Measurements from ENCODE around the gene RNU5B-1. TPM values are rescaled to one million over a fixed set of nuclear protein-coding genes. Genes with fewer than 3 reads are reported as not detected.

The RNU5B-1 gene
- polyA plus RNA-seq, 3 donors, result not detected

- peak in 3 of 11 donors; percentile 27 to 36 (median 35) for DNase-seq (ENCODE audit: extremely low read depth in 1 of 11, low read depth in 9 of 11, low spot score in 4 of 11)
Observed at GRCh38 chr15:65286069-65286703, 18.3 kb upstream of the RNU5B-1 start.

DNA sequence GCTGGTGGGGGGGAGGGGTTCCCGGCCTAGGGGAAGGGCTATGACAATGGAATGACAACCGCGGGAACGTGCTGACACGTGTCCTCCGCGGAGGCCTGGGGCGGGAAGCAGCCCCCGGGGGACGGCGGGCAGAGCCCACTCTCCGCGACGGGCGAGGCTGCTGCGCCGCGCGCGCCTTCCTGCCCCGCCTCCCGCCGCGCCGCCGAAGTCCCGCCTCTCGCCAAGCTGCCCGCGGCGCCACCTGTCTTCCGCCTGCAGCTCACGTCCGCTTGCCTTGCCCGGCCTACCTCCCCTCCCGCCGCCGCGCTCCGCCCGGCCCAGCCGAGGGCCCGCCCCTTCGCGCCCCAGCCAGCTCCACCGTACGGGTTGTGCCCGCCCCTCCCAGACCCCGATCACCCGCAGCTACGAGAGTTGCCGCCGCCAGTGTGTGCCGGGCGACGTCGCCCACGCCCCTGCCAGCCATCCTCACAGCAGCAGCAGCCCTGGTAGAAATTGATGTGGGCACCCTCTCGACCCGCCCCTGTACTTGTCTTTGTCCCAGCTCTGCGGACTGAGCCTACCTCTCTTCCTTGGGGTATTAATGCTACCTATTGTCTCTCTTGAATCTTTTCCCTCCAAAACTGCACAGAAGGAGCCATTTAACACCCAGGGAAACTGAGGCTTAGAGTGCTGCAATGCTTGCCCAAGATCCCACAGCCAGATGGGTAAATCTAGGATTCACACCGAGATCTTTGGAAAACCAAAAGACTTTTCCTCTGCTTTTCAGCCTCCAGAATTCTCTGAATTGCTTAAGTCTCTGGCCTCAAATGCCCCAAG is 17.6 kb upstream of the RNU5B-1 start, which contains the start of gene PARP16:
TSS of gene PARP16 (minus strand) at position 180 of the 816 bp plus-strand sequence. CDS start 457 bp downstream, outside the sequence.
- peak; percentile 54 to 89 (median 84) for DNase-seq (ENCODE audit: extremely low read depth in 1 of 11, low read depth in 9 of 11, low spot score in 4 of 11)

GRCh38 chr15:65287520-65287855 is 17.0 kb upstream of the RNU5B-1 start:
- DNase-seq (ENCODE audit: extremely low read depth in 1 of 11, low read depth in 9 of 11, low spot score in 4 of 11), result no peak

DNA sequence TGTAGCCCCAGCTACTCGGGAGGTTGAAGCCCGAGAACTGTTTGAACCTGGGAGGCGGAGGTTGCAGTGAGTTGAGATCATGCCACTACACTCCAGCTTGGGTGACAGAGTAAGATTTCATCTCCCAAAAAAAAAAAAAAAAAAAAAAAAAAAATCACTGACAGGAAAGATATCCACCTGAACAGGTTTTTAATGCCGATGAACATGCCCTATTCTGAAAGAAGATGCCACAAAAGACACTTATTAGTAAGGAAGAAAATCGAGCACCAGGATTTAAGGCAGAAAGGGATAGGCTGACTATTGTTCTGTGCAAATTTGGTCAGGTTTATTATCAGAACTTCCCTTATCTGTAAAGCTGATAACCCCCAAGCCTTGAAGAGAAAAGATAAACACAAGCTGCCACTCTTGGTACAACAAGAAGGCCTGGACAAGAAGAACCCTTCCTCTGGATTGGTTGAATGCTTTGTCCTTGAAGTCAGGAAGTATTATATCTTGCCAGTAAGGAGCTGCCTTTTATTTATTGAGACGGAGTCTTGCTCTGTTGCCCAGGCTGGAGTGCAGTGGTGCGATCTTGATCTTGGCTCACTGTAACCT is 15.1 kb upstream of the RNU5B-1 start:
- no peak for DNase-seq (ENCODE audit: extremely low read depth in 1 of 11, low read depth in 9 of 11, low spot score in 4 of 11)

DNA sequence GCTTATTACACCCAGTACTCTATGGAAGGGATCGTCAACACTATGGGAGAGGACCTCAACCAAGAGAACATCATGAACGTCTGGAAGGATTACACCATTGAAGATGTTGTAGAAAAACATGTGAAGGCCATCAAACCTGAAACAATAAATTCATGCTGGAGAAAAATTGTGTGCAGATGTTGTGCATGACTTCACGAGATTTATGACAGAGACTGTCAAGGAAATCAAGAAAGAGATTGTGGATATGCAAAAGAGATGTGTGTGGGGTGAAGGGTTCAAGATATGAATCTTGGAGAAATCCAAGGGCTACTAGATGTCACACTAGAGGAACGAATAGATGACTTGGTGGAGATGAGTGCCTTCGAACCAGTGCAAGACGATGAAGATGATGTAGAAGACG is 14.2 kb upstream of the RNU5B-1 start:
- DNase-seq (ENCODE audit: extremely low read depth in 1 of 11, low read depth in 9 of 11, low spot score in 4 of 11), result no peak

GRCh38 chr15:65292938-65293518 is 11.4 kb upstream of the RNU5B-1 start:
- DNase-seq (ENCODE audit: extremely low read depth in 1 of 11, low read depth in 9 of 11, low spot score in 4 of 11), result no peak

- DNase-seq (ENCODE audit: extremely low read depth in 1 of 11, low read depth in 9 of 11, low spot score in 4 of 11), result no peak
Observed at GRCh38 chr15:65298731-65299130, 5.7 kb upstream of the RNU5B-1 start.

DNA sequence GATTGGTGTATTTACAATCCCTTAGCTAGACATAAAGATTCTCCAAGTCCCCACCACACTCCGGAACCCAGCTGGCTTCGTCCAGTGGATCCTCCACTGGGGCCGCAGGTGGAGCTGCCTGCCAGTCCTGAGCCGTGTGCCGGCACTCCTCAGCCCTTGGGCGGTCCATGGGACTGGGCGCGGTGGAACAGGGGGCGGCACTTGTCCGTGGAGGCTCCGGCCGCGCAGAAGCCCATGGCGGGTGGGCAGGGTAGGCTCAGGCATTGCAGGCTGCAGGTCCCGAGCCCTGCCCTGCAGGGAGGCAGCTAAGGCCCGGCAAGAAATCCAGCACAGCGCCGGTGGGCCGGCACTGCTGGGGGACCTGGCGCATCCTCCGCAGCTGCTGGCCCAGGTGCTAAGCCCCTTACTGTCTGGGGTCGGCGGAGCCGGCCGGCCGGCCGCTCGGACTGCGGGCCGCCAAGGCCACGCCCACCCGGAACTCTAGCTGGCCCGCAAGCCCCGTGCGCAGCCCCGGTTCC is 3.5 kb upstream of the RNU5B-1 start:
- no peak for DNase-seq (ENCODE audit: extremely low read depth in 1 of 11, low read depth in 9 of 11, low spot score in 4 of 11)

GRCh38 chr15:65302061-65302460 is 2.4 kb upstream of the RNU5B-1 start:
- DNase-seq (ENCODE audit: extremely low read depth in 1 of 11, low read depth in 9 of 11, low spot score in 4 of 11), result no peak

DNA sequence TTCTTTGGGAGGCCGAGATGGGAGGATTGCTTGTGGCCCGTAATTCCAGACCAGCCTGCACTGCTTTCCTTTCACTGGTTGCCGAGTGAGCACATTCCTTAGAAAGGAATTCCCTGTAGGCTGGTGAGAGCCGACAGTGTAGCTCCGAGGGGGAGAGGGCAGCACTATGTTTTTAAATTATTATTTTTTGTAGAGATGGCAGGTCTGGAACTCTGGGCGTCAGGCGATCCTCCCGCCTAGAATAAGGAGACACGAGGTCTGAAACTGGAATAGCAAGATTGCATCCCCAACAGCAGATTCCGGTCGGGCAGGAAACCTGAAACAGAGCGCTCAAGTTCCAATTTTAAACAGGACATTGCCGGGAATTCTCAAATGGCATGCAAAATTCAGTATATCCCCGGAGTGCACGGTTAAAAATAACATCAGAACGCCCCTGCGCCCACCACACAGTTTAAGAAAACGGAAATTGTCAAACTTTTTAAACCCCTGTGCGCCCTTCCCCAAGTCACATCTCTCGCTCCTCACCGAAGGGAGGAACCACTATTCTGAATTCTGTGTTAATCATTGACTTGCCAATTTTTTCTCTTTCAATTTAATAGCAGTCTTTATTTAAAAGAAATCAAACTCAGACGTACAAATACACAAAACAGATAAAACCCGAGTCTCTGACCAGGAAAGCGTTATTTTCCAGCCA is 643 bp upstream of the RNU5B-1 start:
- DNase-seq (ENCODE audit: extremely low read depth in 1 of 11, low read depth in 9 of 11, low spot score in 4 of 11), result peak in 4 of 11 donors; percentile 57 to 69 (median 62)

DNA sequence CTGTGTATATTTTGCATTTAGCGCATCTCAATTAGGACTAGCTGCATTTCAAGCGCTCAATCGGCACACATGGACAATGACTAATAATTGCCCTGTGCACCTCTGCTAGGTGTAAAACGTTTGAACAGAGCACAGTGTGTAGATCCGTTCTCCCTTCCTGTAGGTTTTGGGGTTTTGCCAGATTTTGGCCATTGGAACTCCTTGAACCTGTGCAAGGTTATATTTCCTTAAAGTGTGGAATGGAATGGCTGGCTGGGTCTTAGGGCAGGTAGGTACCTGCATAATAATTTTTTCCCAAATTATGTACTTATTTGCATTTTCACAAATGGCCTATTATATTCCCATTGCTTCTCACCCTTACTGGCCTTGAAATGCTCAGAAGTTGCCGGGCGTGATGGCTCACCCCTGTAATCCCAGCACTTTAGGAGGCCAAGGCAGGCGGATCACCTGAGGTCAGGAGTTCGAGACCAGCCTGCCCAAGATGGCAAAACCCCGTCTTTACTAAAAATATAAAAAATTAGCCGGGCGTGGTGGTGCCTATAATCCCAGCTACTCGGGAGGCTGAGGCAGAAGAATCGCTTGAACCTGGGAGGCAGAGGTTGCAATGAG is 777 bp downstream of the RNU5B-1 start:
- no peak for DNase-seq (ENCODE audit: extremely low read depth in 1 of 11, low read depth in 9 of 11, low spot score in 4 of 11)

DNA sequence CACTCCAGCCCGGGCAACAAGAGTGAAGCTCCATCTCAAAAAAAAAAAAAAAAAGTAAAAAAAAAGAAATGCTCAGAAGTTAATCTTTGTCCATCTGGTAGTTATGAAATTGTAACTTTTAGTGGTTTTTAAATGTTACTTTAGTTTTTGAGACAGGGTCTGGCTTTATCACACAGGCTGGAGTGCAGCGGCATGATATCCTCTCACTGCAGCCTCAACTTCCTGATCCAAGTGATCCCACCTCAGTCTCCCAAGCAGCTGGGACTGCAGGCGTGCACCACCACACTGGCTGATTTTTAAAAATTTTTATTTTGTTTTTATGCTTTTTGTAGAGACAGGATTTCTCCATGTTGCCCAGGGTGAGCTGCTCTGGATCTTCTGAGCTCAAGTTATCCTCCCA is 1.3 kb downstream of the RNU5B-1 start:
- no peak for DNase-seq (ENCODE audit: extremely low read depth in 1 of 11, low read depth in 9 of 11, low spot score in 4 of 11)

GRCh38 chr15:65306551-65306950 is 2.1 kb downstream of the RNU5B-1 start:
- no peak for DNase-seq (ENCODE audit: extremely low read depth in 1 of 11, low read depth in 9 of 11, low spot score in 4 of 11)

- DNase-seq (ENCODE audit: extremely low read depth in 1 of 11, low read depth in 9 of 11, low spot score in 4 of 11), result no peak
Observed at GRCh38 chr15:65307978-65308377, 3.5 kb downstream of the RNU5B-1 start.

- no peak for DNase-seq (ENCODE audit: extremely low read depth in 1 of 11, low read depth in 9 of 11, low spot score in 4 of 11)
Observed at GRCh38 chr15:65309882-65310418, 5.5 kb downstream of the RNU5B-1 start.

DNA sequence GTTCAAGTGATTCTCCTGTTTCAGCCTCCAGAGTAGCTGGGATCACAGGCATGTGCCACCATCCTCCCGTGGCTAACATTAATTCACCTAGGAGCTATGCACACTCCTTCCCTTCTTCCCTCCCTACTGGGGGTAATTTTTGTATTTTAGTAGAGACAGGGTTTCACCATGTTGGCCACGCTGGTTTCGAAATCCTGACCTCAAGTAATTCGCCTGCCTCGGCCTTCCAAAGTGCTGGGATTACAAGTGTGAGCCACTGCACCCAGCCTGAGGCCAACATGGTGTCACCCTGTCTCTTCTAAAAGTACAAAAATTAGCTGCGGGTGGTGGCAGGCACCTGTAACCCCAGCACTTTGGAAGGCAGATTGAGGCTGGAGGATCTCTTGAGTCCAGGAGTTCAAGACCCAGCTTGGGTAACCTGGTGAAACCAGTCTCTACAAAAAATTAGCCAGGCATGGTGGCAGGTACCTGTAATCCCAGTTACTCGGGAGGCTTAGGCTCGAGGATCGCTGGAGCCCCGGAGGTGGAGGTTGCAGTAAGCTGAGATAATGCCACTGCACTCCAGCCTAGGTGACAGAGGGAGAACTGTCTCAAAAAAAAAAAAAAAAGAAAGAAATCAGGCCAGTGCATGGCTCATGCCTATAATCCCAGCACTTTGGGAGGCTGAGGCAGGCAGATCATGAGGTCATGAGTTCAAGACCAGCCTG is 6.1 kb downstream of the RNU5B-1 start:
- DNase-seq (ENCODE audit: extremely low read depth in 1 of 11, low read depth in 9 of 11, low spot score in 4 of 11), result no peak

- DNase-seq (ENCODE audit: extremely low read depth in 1 of 11, low read depth in 9 of 11, low spot score in 4 of 11), result no peak
Observed at GRCh38 chr15:65311760-65312159, 7.3 kb downstream of the RNU5B-1 start.

- peak in 4 of 11 donors; percentile 55 to 74 (median 70) for DNase-seq (ENCODE audit: extremely low read depth in 1 of 11, low read depth in 9 of 11, low spot score in 4 of 11)
Observed at GRCh38 chr15:65312400-65312916, 8.0 kb downstream of the RNU5B-1 start.
